Stimulated activated naive CD4-positive, alpha-beta T cell (primary cell): Measurements from ENCODE around the gene PDGFA.

Experiments
- DNase-seq, 6 experiments: peaks; one replicate each; lab custom pipeline; 2025; lab: John Stamatoyannopoulos, UW

Gene PDGFA

GRCh38 chr7:490461-491291 is 29.0 kb downstream of the PDGFA start:
- DNase-seq, result no peak

DNA sequence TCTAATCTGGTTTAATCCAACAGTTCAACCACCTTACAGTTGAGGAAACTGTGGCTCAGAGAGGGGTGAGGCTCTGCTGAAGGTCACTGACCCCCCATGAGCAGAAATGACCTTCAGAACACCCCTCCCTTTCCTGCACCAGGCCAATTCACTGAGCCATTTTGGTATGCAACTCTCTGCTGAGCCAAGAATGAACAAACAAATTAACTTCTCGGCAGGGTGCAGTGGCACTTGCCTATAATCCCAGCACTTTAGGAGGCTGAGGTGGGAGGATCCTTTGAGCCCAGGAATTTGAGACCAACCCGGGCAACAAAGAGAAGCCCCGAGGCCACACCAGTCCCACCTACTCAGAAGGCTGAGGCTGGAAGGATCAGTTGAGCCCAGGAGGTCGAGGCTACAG is 29.8 kb downstream of the PDGFA start:
- no peak for DNase-seq

- DNase-seq, result no peak
Measured at GRCh38 chr7:486216-486743, 33.4 kb downstream of the PDGFA start.

DNA sequence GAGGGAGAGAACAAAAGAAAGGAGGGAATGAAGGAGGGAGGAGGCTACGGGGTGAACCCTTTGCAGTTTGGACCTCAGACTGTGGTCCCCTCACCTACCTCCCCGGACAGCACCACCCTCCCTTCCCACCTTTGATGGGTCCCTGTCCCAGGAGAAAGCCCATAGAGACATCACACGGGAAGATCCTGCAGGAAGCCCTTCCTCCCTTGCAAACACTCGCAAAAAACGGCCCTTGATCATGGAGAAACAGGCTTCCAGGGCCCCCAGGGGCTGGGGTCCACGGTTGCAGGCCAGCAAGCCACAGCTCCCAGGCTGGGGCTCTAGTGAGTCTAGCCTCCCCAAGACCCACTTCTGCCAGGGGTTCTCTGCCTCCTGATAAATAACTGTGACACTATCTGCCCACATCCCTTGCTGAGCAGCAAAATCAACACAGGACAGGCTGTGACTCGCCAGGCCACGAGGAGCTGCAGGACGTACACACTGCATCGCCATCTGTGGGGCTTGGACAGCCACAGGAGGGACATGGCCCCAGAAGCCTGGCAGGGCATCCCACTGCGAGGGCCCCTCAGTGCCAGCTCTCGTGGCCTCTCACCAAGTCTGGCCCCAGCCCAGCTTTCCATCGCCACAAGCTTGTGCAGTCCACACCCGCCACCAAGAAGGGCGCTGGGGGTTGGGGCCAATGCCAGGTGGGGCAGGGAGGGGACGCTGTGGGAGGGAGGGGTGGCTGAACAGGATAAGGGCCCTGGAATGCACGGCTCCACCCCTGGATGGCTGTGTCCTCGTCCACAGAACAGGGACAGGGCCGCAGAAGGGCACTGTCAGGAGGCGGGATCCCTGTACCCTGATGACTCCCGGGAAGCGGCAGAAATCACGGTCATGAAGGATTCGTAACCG is 34.2 kb downstream of the PDGFA start:
- no peak for DNase-seq

DNA sequence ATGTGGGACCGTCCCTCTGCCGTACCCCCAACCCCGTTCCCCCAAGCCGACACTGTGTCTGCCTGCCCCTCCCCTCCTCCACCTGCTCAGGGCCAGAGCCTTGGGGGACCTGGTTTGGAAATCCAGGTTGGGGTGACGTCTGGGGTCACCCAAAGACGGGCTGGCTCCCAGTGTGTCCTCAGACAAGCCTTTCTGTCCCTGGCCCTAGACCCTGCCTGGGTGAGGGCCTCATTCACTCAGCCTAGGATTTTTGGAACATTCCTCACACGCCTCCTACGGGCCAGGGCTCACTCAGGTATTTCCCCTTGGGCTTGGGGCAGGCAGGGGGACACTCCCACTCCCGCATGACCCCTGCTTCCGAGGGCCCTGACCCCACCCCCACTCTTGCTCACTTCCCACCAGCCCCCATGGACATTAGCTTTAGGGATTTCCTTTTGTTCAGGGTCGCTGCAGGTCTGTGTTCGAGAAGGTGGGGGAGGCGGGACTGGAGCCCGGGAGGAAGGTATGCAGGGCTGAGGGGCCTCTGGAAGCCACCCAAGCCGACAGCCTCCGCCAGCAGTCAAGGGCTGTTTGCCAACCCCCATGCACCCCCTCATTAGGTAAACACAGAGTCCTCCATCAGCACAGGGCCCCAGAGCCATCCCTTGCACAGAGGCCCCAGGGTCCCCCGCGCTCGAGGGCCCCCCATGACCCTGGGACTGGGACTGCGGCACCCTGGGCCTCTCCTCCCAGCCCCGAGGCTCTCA is 35.1 kb downstream of the PDGFA start:
- DNase-seq, result no peak

GRCh38 chr7:483656-484355 is 35.8 kb downstream of the PDGFA start:
- no peak for DNase-seq

GRCh38 chr7:482521-483083 is 37.0 kb downstream of the PDGFA start:
- DNase-seq, result no peak

DNA sequence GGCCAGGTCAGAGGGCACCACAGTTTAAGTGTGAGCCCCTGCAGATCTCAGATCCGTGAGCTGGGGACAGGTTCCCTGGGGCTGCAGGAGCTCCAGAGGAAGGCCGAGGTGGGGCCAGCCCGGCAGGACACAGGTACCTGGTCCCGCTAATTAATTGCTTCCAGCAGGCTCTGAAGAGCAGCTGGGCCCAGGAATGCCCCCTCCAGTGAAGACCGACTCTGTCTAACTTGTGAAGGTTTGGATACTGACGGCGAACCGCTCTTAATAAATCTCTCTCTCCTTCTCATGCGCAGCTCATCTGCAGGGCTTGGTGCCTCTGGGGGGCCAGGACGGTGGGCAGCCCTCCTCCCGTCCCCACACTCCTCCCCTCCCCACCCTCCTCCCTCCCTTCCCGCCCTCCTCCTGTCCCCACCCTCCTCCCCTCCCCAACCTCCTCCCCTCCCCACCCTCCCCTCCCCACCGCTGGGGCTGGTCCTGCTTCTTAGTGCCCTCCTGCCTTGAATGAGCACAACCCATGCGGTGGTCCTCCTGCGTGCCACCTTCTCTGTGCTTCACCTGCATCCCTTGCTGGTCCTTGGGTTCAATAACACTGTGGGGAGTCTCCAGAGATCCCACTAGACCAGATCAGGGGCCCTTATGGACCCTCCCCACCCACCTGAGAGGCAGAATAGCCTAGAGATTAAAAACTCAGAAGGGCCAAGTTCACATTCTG is 38.3 kb downstream of the PDGFA start:
- DNase-seq, result no peak

DNA sequence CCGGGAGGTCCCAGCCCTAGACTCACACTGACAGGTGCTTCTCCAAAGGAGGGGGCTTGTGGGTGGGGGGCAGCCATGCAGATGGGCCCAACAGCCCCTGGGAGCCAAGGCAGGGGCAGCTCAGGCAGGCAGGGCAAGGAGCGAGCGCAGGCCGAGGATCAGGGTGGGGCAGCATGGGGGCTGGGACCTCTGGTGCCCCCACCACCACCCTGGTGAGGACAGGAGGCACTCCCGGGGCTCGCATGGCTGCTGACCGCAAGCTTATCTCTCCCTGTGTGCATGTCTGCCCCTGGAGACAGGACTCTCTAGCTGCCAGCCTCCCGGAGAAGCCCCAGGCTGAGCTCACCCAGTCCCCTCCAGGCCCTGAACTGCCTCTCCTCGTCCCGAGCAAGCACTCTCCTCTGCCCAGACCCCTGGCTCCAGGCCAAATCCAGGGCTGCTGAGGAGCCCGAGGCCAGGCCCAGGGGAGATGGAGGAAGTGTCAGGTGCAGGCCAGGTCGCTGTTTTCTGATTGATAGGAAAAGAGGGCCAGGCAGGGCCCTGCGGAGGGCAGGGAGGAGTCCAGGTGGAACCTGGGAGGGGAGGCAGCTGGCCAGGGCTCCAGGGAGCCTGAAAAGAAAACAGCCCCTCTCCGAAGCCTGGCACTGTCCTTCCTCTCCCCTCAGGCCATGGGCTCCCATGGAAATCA is 39.0 kb downstream of the PDGFA start:
- no peak for DNase-seq

GRCh38 chr7:479948-480499 is 39.6 kb downstream of the PDGFA start:
- no peak for DNase-seq

- no peak for DNase-seq
Measured at GRCh38 chr7:479115-479947, 40.3 kb downstream of the PDGFA start.

- no peak for DNase-seq
Measured at GRCh38 chr7:477626-478220, 41.9 kb downstream of the PDGFA start.

DNA sequence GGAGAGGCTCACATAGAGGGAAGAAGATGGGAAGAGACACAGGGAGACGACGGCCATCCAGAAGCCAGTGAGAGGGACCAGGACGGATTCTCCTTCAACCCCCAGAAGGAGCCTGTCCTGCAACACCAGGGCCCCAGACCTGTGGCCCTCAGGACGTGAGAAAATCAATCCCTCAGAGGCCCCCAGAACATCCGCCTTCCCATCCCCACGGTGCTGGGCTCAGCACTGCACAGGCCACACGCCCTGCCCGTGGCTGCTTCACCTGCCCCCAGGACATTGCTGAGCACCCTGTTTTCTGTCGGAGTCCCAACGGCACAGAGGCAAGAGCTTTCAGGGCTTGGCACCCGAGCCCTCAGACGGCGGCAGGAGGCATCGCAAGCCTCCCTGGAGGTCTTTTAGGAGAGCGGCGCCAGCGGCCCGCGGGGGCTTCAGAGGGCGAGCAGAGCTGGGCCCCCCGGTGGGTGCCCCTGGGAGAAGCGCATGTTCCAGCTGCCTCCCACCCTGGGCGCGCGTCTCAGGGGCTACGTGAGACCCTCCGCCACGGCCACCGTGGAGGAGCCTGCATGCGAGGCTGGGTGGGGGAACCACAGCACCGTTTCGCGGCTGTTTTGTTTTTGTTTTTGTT is 42.8 kb downstream of the PDGFA start:
- DNase-seq, result no peak

DNA sequence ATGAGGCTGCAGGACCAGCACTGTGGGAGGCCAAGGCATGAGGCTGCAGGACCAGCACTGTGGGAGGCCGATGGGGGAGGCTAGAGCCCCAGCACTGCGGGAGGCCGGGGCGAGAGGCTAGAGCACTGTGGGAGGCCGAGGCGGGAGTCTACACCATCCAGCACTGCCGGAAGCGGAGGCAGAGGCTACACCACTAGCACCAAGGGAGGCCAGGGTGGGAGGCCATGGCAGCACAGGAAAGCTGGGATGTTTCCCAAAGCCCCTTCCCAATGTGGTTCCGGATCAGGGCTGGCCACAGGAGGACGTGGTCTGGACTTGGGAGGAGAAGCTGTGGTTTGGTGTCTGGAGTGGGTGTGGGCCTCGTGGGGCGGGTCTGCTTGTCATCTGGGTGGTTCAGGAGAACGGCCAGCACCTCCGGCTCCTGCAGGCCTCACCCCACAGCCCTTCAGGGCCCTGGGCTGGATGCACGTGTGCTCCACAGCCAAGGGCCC is 43.6 kb downstream of the PDGFA start:
- DNase-seq, result no peak

- no peak for DNase-seq
Measured at GRCh38 chr7:475425-475728, 44.3 kb downstream of the PDGFA start.

- DNase-seq, result no peak
Measured at GRCh38 chr7:474605-475424, 44.8 kb downstream of the PDGFA start.
